Measurements from ENCODE around the gene FYCO1. TPM values are rescaled to one million over a fixed set of nuclear protein-coding genes. Genes with fewer than 3 reads are reported as not detected.

Gene FYCO1
- total and polyA plus RNA-seq, 7 donors: 8.4 to 115 (median 72.1) TPM

DNA sequence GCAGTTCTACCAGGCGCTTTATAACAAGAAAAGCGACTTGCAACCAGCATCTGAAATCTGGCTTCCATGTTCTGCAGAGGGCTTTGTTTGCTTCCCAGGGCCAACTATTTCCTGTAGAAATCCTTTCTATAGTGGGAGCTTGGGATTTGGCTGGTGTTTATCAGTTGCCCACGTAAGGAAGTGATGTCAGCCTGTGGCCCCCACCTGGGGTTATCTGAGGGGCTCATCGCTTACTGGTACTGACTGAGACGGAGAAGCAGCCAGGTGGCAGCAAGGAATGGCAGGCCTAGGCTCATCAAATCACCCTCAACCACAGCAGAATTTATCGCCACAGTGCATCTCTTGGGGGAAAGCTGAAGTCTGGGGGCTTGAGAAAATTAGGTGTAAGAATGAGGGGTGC lies 123.8 kb downstream of the FYCO1 start:
- intact Hi-C loops (cut with DNase I): no loop called here
- H3K27me3 ChIP-seq: no peaks in the 10 kb centered on the region
- H3K9me3 ChIP-seq: no peaks in the 10 kb centered on the region
- H3K27ac ChIP-seq: no peak overlapping the region
- 78 to 91% methylated on average over 6 of the region's 6 CpGs for WGBS, 2 donors
- TF ChIP-seq POLR2A (IDR thresholded peaks at IDR 0.05): no peak
- TF ChIP-seq POLR2AphosphoS5 (IDR thresholded peaks at IDR 0.05): no peak
- TF ChIP-seq EP300 (IDR thresholded peaks at IDR 0.05): no peak
- TF ChIP-seq, protein P1, sequence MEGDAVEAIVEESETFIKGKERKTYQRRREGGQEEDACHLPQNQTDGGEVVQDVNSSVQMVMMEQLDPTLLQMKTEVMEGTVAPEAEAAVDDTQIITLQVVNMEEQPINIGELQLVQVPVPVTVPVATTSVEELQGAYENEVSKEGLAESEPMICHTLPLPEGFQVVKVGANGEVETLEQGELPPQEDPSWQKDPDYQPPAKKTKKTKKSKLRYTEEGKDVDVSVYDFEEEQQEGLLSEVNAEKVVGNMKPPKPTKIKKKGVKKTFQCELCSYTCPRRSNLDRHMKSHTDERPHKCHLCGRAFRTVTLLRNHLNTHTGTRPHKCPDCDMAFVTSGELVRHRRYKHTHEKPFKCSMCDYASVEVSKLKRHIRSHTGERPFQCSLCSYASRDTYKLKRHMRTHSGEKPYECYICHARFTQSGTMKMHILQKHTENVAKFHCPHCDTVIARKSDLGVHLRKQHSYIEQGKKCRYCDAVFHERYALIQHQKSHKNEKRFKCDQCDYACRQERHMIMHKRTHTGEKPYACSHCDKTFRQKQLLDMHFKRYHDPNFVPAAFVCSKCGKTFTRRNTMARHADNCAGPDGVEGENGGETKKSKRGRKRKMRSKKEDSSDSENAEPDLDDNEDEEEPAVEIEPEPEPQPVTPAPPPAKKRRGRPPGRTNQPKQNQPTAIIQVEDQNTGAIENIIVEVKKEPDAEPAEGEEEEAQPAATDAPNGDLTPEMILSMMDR (IDR thresholded peaks at IDR 0.05): no peak
- DNase-seq: no peak
- H3K4me3 ChIP-seq: no peak overlapping the region
- no peaks in the 10 kb centered on the region for H3K4me1 ChIP-seq
- no peaks in the 10 kb centered on the region for H3K36me3 ChIP-seq

DNA sequence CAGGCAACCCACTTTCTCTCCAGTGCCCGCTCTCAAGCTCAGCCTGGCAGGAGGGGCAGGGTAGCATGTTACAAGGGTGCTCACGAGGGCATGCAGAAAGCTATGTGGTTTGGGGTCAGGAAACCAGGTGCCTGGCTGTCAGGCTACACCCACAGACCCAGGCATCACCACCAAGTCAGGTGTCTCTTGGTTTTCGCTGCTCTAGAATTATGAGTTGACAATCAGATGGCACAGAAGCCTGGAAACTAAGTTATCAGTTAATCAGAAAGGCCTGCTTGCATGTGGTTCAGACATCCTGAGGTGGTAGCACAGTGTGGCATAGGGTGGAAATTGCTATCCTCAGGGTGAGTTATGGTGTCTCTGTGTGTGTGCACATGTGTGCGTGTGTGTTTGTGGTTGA lies 125.5 kb downstream of the FYCO1 start:
- DNase-seq: no peak
- no peak for TF ChIP-seq POLR2AphosphoS5 (IDR thresholded peaks at IDR 0.05)
- TF ChIP-seq, protein P1 (IDR thresholded peaks at IDR 0.05): no peak
- no peak for TF ChIP-seq POLR2A (IDR thresholded peaks at IDR 0.05)
- TF ChIP-seq EP300 (IDR thresholded peaks at IDR 0.05): no peak
- intact Hi-C loops (cut with DNase I): no loop called here
- Histone ChIP-seq H3K4me3 (no peak overlapping the region), H3K36me3 (no peaks in the 10 kb centered on the region), H3K9me3 (no peaks in the 10 kb centered on the region), H3K27ac (no peak overlapping the region), H3K27me3 (no peaks in the 10 kb centered on the region), H3K4me1 (no peaks in the 10 kb centered on the region)
- 51 to 80% methylated on average over 4 of the region's 4 CpGs for WGBS, 2 donors

DNA sequence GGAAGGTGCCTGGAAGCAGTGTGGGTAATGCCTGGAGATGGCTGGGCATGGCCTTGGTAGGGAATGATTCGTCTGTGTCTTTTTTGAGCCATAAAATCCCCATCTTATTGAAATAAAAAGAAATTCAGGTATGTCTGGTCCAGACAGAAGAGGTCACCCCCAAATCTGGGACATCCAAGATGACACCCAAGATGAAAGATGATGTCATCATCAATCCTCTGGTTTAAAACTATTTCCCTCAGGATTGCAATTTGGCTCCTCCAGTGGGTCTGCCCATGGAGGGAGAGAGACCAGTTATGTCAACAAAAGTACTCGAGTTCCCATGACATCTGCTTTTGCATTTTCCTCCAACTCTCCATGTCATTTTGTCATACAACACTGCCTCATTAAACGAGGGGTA lies 126.0 kb downstream of the FYCO1 start:
- no peak overlapping the region for H3K27ac ChIP-seq
- no peaks in the 10 kb centered on the region for H3K9me3 ChIP-seq
- no peak for TF ChIP-seq EP300 (IDR thresholded peaks at IDR 0.05)
- TF ChIP-seq, protein P1 (IDR thresholded peaks at IDR 0.05): no peak
- no peak for TF ChIP-seq POLR2A (IDR thresholded peaks at IDR 0.05)
- TF ChIP-seq POLR2AphosphoS5 (IDR thresholded peaks at IDR 0.05): no peak
- H3K4me3 ChIP-seq: no peak overlapping the region
- H3K36me3 ChIP-seq: no peaks in the 10 kb centered on the region
- 63 to 68% methylated on average over 3 of the region's 3 CpGs for WGBS, 2 donors
- DNase-seq: no peak
- H3K27me3 ChIP-seq: no peaks in the 10 kb centered on the region
- H3K4me1 ChIP-seq: no peaks in the 10 kb centered on the region
- intact Hi-C loops (cut with DNase I): no loop called here

DNA sequence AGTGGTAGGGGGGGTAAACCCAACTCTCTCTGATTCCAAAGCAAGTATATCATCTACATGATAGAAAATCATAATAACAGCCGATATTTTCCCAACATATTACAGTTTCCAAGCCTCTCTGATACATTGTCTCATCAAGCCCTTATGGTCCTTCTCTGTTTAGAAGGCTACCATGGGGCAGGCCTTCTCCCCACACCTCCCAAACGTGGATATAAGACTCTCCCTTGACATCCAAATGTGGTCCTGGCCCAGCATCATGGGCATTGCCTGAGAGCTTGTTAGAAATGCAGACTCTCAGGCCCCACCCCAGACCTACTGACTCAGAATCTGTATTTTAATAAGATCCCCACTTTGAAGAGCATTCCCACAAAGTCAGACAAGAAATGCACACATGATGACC lies 127.0 kb downstream of the FYCO1 start:
- peaks cover 0 to under 1% (median 0%) of the 10 kb centered on the region in 4 donors for H3K9me3 ChIP-seq
- DNase-seq: no peak
- intact Hi-C loops (cut with DNase I): no loop called here
- H3K27me3 ChIP-seq: no peaks in the 10 kb centered on the region
- TF ChIP-seq POLR2AphosphoS5 (IDR thresholded peaks at IDR 0.05) (no peak), POLR2A (IDR thresholded peaks at IDR 0.05) (no peak), EP300 (IDR thresholded peaks at IDR 0.05) (no peak)
- TF ChIP-seq, protein P1 (IDR thresholded peaks at IDR 0.05): no peak
- no peak overlapping the region for H3K4me3 ChIP-seq
- no peak overlapping the region for H3K27ac ChIP-seq
- H3K36me3 ChIP-seq: no peaks in the 10 kb centered on the region
- 73 to 76% methylated on average over 2 of the region's 2 CpGs for WGBS, 2 donors
- H3K4me1 ChIP-seq: no peaks in the 10 kb centered on the region

DNA sequence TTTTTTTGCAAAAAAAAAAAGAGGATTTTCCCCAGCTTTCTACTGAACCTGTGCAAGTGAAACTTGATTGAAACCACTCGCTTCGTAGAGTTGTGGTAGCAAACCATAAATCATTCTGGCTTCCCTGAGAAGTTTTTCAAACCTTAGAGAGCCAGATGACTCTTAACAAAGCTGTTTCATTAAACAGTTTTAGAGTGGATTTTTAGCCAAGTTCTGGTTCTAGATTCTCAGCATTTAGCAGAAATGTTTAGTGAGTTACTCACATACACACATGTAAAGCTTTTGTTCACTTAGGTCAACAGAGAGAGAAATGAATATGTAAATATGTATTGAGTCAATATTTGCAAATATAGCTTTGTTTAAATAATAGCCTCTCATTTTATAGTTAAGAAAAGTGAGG lies 127.4 kb downstream of the FYCO1 start:
- intact Hi-C loops (cut with DNase I): no loop called here
- H3K27ac ChIP-seq: no peak overlapping the region
- TF ChIP-seq POLR2A (IDR thresholded peaks at IDR 0.05): no peak
- no peak for TF ChIP-seq POLR2AphosphoS5 (IDR thresholded peaks at IDR 0.05)
- H3K36me3 ChIP-seq: no peaks in the 10 kb centered on the region
- no peaks in the 10 kb centered on the region for H3K27me3 ChIP-seq
- DNase-seq: no peak
- no peaks in the 10 kb centered on the region for H3K4me1 ChIP-seq
- 56 to 89% methylated on average over 2 of the region's 2 CpGs for WGBS, 2 donors
- peaks cover 0 to 4% (median under 1%) of the 10 kb centered on the region in 4 donors for H3K9me3 ChIP-seq
- no peak overlapping the region for H3K4me3 ChIP-seq

Small RNA genes lying within 50 kb of the gene (small RNA-seq; reads per million reads assigned to genes)
- gene RF00019: 0 reads per million in 3 donors

Other genes starting within 250 kb of the FYCO1 start
- gene SLC6A20, start 199.3 kb downstream of the FYCO1 start, total RNA-seq: under 1 TPM in 1 of 4 donors, not detected in 3; 0.16 TPM
- gene SLC6A20, start 199.3 kb downstream of the FYCO1 start, polyA plus RNA-seq: 1 to 10 TPM in 1 of 3 donors, under 1 TPM in 1, not detected in 1; 0.60 to 1.4 TPM
- gene LZTFL1, start 153.7 kb downstream of the FYCO1 start, total RNA-seq: 10 to 100 TPM; 16.6 to 31.0 (median 17.8) TPM
- 10 to 100 TPM in 1 of 3 donors, 1 to 10 TPM in 2; 7.9 to 12.0 (median 8.1) TPM for gene LZTFL1, start 153.7 kb downstream of the FYCO1 start, polyA plus RNA-seq
- gene CCR9, start 109.3 kb downstream of the FYCO1 start, total RNA-seq: not detected
- gene CCR9, start 109.3 kb downstream of the FYCO1 start, polyA plus RNA-seq: under 1 TPM in 1 of 3 donors, not detected in 2; 0.55 TPM
- under 1 TPM in 3 of 4 donors, not detected in 1; 0.36 to 0.95 (median 0.49) TPM for gene CXCR6, start 52.4 kb downstream of the FYCO1 start, total RNA-seq
- gene CXCR6, start 52.4 kb downstream of the FYCO1 start, polyA plus RNA-seq: 1 to 10 TPM in 1 of 3 donors, not detected in 2; 3.3 TPM
- under 1 TPM in 1 of 4 donors, not detected in 3; under 0.01 TPM for gene XCR1, start 31.7 kb upstream of the FYCO1 start, total RNA-seq
- 1 to 10 TPM in 1 of 3 donors, not detected in 2; 3.5 TPM for gene XCR1, start 31.7 kb upstream of the FYCO1 start, polyA plus RNA-seq
- 10 to 100 TPM in 2 of 4 donors, 1 to 10 TPM in 2; 2.2 to 16.3 (median 9.4) TPM for gene CCR1, start 212.5 kb upstream of the FYCO1 start, total RNA-seq
- 10 to 100 TPM in 1 of 3 donors, 1 to 10 TPM in 2; 3.6 to 16.6 (median 5.0) TPM for gene CCR1, start 212.5 kb upstream of the FYCO1 start, polyA plus RNA-seq
- not detected for gene CCR3, start 246.6 kb upstream of the FYCO1 start, total RNA-seq
- gene CCR3, start 246.6 kb upstream of the FYCO1 start, polyA plus RNA-seq: under 1 TPM in 2 of 3 donors, not detected in 1; 0.04 to 0.69 TPM